WI38 (cell line): Measurements from ENCODE around the gene SMYD3.
"Not testable (repeated sequence)": the region's sequence is repeated elsewhere in the genome, so short reads cannot be mapped to it uniquely, and the experiment has no call there.

Experiments used
- H3K4me3 ChIP-seq: 2 replicates; pipeline ENCODE4 v1.5.1; 2011; ENCODE audit warnings: low read depth, mild to moderate bottlenecking, control low read depth, low read length
- CTCF ChIP-seq: IDR thresholded peaks from 2 replicates; pipeline ENCODE4 v1.5.1; 2012; ENCODE audit warnings: low read depth, mild to moderate bottlenecking, control low read depth, low read length

Gene SMYD3

GRCh38 chr1:246036175-246036574 lies 470.9 kb downstream of the SMYD3 start:
- no peak for TF ChIP-seq CTCF
- H3K4me3 ChIP-seq: no peak overlapping the region

- no peak for TF ChIP-seq CTCF
- no peak overlapping the region for H3K4me3 ChIP-seq
Observed at GRCh38 chr1:246035060-246035541, 472.0 kb downstream of the SMYD3 start.

GRCh38 chr1:246034630-246035029 lies 472.4 kb downstream of the SMYD3 start:
- H3K4me3 ChIP-seq: no peak overlapping the region
- TF ChIP-seq CTCF: no peak

GRCh38 chr1:246032984-246033383 lies 474.1 kb downstream of the SMYD3 start:
- H3K4me3 ChIP-seq: no peak overlapping the region
- TF ChIP-seq CTCF: no peak

GRCh38 chr1:246032031-246032551 lies 475.0 kb downstream of the SMYD3 start:
- TF ChIP-seq CTCF: no peak
- no peak overlapping the region for H3K4me3 ChIP-seq

GRCh38 chr1:246029616-246030015 lies 477.5 kb downstream of the SMYD3 start:
- TF ChIP-seq CTCF: no peak
- H3K4me3 ChIP-seq: no peak overlapping the region

GRCh38 chr1:246024118-246024517 lies 483.0 kb downstream of the SMYD3 start:
- not testable (repeated sequence) for H3K4me3 ChIP-seq
